Activated CD4-positive, alpha-beta T cell treated with anti-CD3 and anti-CD28 coated beads, Interleukin-2, amount 10 ng/mL, durations not matched to agents 7 days and 5 days (primary cell): ENCODE measurements around the gene C9orf72. TPM values are rescaled to one million over a fixed set of nuclear protein-coding genes. Genes with fewer than 3 reads are reported as not detected.

Experiments
- CTCF ChIA-PET: fragments of 350-600 bp; sonication (Branson Sonifier 250); formaldehyde crosslinking; loops from one replicate; lab custom pipeline; 2021; ENCODE audit warnings: antibody characterized with exemption; lab: Charles Lee
- POLR2A ChIA-PET: fragments of 350-600 bp; sonication (Branson Sonifier 250); formaldehyde crosslinking; loops from one replicate; lab custom pipeline; 2021; ENCODE audit warnings: antibody characterized with exemption; lab: Charles Lee
- DNase-seq: peaks from one replicate; pipeline ENCODE4 v3.0.0-alpha.2; 2020
- H3K27ac Mint-ChIP-seq: one replicate; pipeline ENCODE4 v1.8.0; 2021; ENCODE audit warnings: mild to moderate bottlenecking, moderate library complexity, mixed read lengths
- H3K27me3 Mint-ChIP-seq: one replicate; pipeline ENCODE4 v1.8.0; 2021; ENCODE audit warnings: mixed read lengths
- H3K36me3 Mint-ChIP-seq: one replicate; pipeline ENCODE4 v1.8.0; 2021; ENCODE audit warnings: low read depth, mixed read lengths
- H3K4me1 Mint-ChIP-seq: one replicate; pipeline ENCODE4 v1.8.0; 2021; ENCODE audit warnings: mixed read lengths
- H3K4me3 Mint-ChIP-seq: one replicate; pipeline ENCODE4 v1.8.0; 2021; ENCODE audit warnings: mild to moderate bottlenecking, moderate library complexity, mixed read lengths
- H3K9me3 Mint-ChIP-seq: one replicate; pipeline ENCODE4 v1.8.0; 2021; ENCODE audit warnings: mixed read lengths
- total RNA-seq, 2 experiments: library from RNA; stranded (reverse); gene quantifications; one replicate each; pipeline ENCODE4 v1.2.3, GENCODE V29; 2021

Gene C9orf72
- total RNA-seq, 2 experiments from 2014 or later: 12.9 to 13.3 TPM

GRCh38 chr9:27571011-27571410 is 2.3 kb downstream of the C9orf72 start:
- Mint-ChIP-seq H3K4me3 (no peak overlapping the region), H3K27ac (no peak overlapping the region), H3K4me1 (peaks cover 43% of the 10 kb centered on the region), H3K9me3 (no peaks in the 10 kb centered on the region), H3K27me3 (no peaks in the 10 kb centered on the region), H3K36me3 (peaks cover 18% of the 10 kb centered on the region)
- ChIA-PET CTCF (no interaction called here), POLR2A (no interaction called here)
- DNase-seq: no peak

- H3K9me3 Mint-ChIP-seq: no peaks in the 10 kb centered on the region
- H3K27ac Mint-ChIP-seq: no peak overlapping the region
- POLR2A ChIA-PET: interaction anchor here (0.6 kb wide), 1 partner anchor 216 kb away, joined by 3 read pairs; no protein-coding TSS in a partner anchor
- no peak for DNase-seq
- no peaks in the 10 kb centered on the region for H3K27me3 Mint-ChIP-seq
- H3K36me3 Mint-ChIP-seq: peaks cover 26% of the 10 kb centered on the region
- H3K4me1 Mint-ChIP-seq: peaks cover 54% of the 10 kb centered on the region
- no peak overlapping the region for H3K4me3 Mint-ChIP-seq
- CTCF ChIA-PET: no interaction called here
Measured at GRCh38 chr9:27569406-27569805, 3.9 kb downstream of the C9orf72 start.

- no peak for DNase-seq
- ChIA-PET POLR2A (no interaction called here), CTCF (no interaction called here)
- H3K27ac Mint-ChIP-seq: peak overlapping the region; percentile 6
- no peak overlapping the region for H3K4me3 Mint-ChIP-seq
- no peaks in the 10 kb centered on the region for H3K27me3 Mint-ChIP-seq
- H3K9me3 Mint-ChIP-seq: no peaks in the 10 kb centered on the region
- peaks cover 41% of the 10 kb centered on the region for H3K36me3 Mint-ChIP-seq
- peaks cover 42% of the 10 kb centered on the region for H3K4me1 Mint-ChIP-seq
Measured at GRCh38 chr9:27566118-27566517, 7.2 kb downstream of the C9orf72 start.

GRCh38 chr9:27565696-27566095 is 7.6 kb downstream of the C9orf72 start:
- Mint-ChIP-seq H3K27me3 (no peaks in the 10 kb centered on the region), H3K4me3 (no peak overlapping the region), H3K4me1 (peaks cover 39% of the 10 kb centered on the region), H3K9me3 (no peaks in the 10 kb centered on the region), H3K36me3 (peaks cover 44% of the 10 kb centered on the region), H3K27ac (peak overlapping the region; percentile 78)
- CTCF ChIA-PET: interaction anchor here (0.7 kb wide), 1 partner anchor 77 kb away, joined by 4 read pairs; no protein-coding TSS in a partner anchor
- POLR2A ChIA-PET: no interaction called here
- DNase-seq: no peak

GRCh38 chr9:27564670-27565069 is 8.6 kb downstream of the C9orf72 start:
- Mint-ChIP-seq H3K4me1 (peaks cover 38% of the 10 kb centered on the region), H3K27me3 (no peaks in the 10 kb centered on the region), H3K9me3 (no peaks in the 10 kb centered on the region), H3K36me3 (peaks cover 44% of the 10 kb centered on the region), H3K4me3 (peak overlapping the region; percentile 14), H3K27ac (peak overlapping the region; percentile 81)
- POLR2A ChIA-PET: interaction anchor here (0.5 kb wide), 1 partner anchor 95 kb away, joined by 4 read pairs; no protein-coding TSS in a partner anchor
- CTCF ChIA-PET: no interaction called here
- no peak for DNase-seq

GRCh38 chr9:27563738-27564430 is 9.4 kb downstream of the C9orf72 start:
- H3K4me1 Mint-ChIP-seq: peaks cover 38% of the 10 kb centered on the region
- peak overlapping the region; percentile 19 for H3K27ac Mint-ChIP-seq
- H3K4me3 Mint-ChIP-seq: no peak overlapping the region
- H3K27me3 Mint-ChIP-seq: no peaks in the 10 kb centered on the region
- ChIA-PET CTCF (interaction anchor here (1.7 kb wide), 1 partner anchor 11 kb away, joined by 4 read pairs; no protein-coding TSS in a partner anchor), POLR2A (no interaction called here)
- H3K9me3 Mint-ChIP-seq: no peaks in the 10 kb centered on the region
- DNase-seq: no peak
- peaks cover 44% of the 10 kb centered on the region for H3K36me3 Mint-ChIP-seq

GRCh38 chr9:27561685-27562084 is 11.6 kb downstream of the C9orf72 start:
- no peaks in the 10 kb centered on the region for H3K27me3 Mint-ChIP-seq
- H3K4me3 Mint-ChIP-seq: no peak overlapping the region
- ChIA-PET CTCF (no interaction called here), POLR2A (no interaction called here)
- H3K9me3 Mint-ChIP-seq: no peaks in the 10 kb centered on the region
- H3K4me1 Mint-ChIP-seq: peaks cover 31% of the 10 kb centered on the region
- no peak overlapping the region for H3K27ac Mint-ChIP-seq
- DNase-seq: no peak
- H3K36me3 Mint-ChIP-seq: peaks cover 35% of the 10 kb centered on the region

- Mint-ChIP-seq H3K4me1 (peaks cover 20% of the 10 kb centered on the region), H3K27ac (no peak overlapping the region), H3K36me3 (peaks cover 26% of the 10 kb centered on the region), H3K27me3 (no peaks in the 10 kb centered on the region), H3K4me3 (no peak overlapping the region), H3K9me3 (no peaks in the 10 kb centered on the region)
- ChIA-PET CTCF (interaction anchor here (1.0 to 1.1 kb wide), 2 partner anchors 12 to 31 kb away, joined by 3 read pairs; partner anchors contain the start of genes C9orf72 and MOB3B), POLR2A (no interaction called here)
- DNase-seq: no peak
Measured at GRCh38 chr9:27560457-27560856, 12.8 kb downstream of the C9orf72 start.

- ChIA-PET POLR2A (no interaction called here), CTCF (no interaction called here)
- no peaks in the 10 kb centered on the region for H3K9me3 Mint-ChIP-seq
Measured at GRCh38 chr9:27558307-27558706, 15.0 kb downstream of the C9orf72 start.

GRCh38 chr9:27556470-27556869 is 16.8 kb downstream of the C9orf72 start:
- Mint-ChIP-seq H3K4me3 (no peak overlapping the region), H3K36me3 (peaks cover 30% of the 10 kb centered on the region), H3K9me3 (no peaks in the 10 kb centered on the region), H3K27me3 (no peaks in the 10 kb centered on the region), H3K27ac (no peak overlapping the region), H3K4me1 (no peaks in the 10 kb centered on the region)
- ChIA-PET CTCF (interaction anchor here (0.7 to 1.0 kb wide), 2 partner anchors 17 to 19 kb away, joined by 3 read pairs; partner anchors contain the start of gene C9orf72), POLR2A (no interaction called here)
- no peak for DNase-seq

More at GRCh38 chr9:27558307-27558706, 15.0 kb downstream of the C9orf72 start:
- H3K36me3 Mint-ChIP-seq: peaks cover 28% of the 10 kb centered on the region
- no peak overlapping the region for H3K27ac Mint-ChIP-seq
- no peak for DNase-seq
- peaks cover 2% of the 10 kb centered on the region for H3K4me1 Mint-ChIP-seq
- H3K27me3 Mint-ChIP-seq: no peaks in the 10 kb centered on the region
- no peak overlapping the region for H3K4me3 Mint-ChIP-seq

GRCh38 chr9:27554712-27555111 is 18.6 kb downstream of the C9orf72 start:
- ChIA-PET CTCF (no interaction called here), POLR2A (no interaction called here)
- no peak overlapping the region for H3K27ac Mint-ChIP-seq
- peaks cover 26% of the 10 kb centered on the region for H3K36me3 Mint-ChIP-seq
- no peak overlapping the region for H3K4me3 Mint-ChIP-seq
- no peak for DNase-seq
- H3K27me3 Mint-ChIP-seq: no peaks in the 10 kb centered on the region
- no peaks in the 10 kb centered on the region for H3K9me3 Mint-ChIP-seq
- H3K4me1 Mint-ChIP-seq: no peaks in the 10 kb centered on the region

- no peaks in the 10 kb centered on the region for H3K9me3 Mint-ChIP-seq
- H3K27ac Mint-ChIP-seq: no peak overlapping the region
- H3K36me3 Mint-ChIP-seq: peaks cover 19% of the 10 kb centered on the region
- CTCF ChIA-PET: no interaction called here
- no peak for DNase-seq
- no peaks in the 10 kb centered on the region for H3K27me3 Mint-ChIP-seq
- no peaks in the 10 kb centered on the region for H3K4me1 Mint-ChIP-seq
- H3K4me3 Mint-ChIP-seq: no peak overlapping the region
- POLR2A ChIA-PET: no interaction called here
Measured at GRCh38 chr9:27549196-27549755, 24.0 kb downstream of the C9orf72 start.

- ChIA-PET CTCF (interaction anchor here (0.6 to 1.6 kb wide), 3 partner anchors 64 to 539 kb away, joined by 3 to 6 read pairs (median 3); no protein-coding TSS in a partner anchor), POLR2A (no interaction called here)
- DNase-seq: no peak
- Mint-ChIP-seq H3K4me3 (no peak overlapping the region), H3K9me3 (no peaks in the 10 kb centered on the region), H3K27me3 (no peaks in the 10 kb centered on the region), H3K36me3 (peaks cover 11% of the 10 kb centered on the region), H3K4me1 (no peaks in the 10 kb centered on the region), H3K27ac (no peak overlapping the region)
Measured at GRCh38 chr9:27548055-27548741, 25.1 kb downstream of the C9orf72 start.
